Right cardiac atrium (tissue), 5 donors: ENCODE results near the gene ABHD11. TPM values are rescaled to one million over a fixed set of nuclear protein-coding genes. Genes with fewer than 3 reads are reported as not detected.
"Not testable (repeated sequence)": the region's sequence is repeated elsewhere in the genome, so short reads cannot be mapped to it uniquely, and the experiment has no call there.

Experiments
- ATAC-seq, 2 donors: fragments of 200-7000 bp; cut with Tn5 transposase; one replicate each; pipeline versions ENCODE4 v1.8.0 to v1.9.1; 2020; ENCODE audit warnings: moderate library complexity in 2 of 2, mild to moderate bottlenecking in 1 of 2
- DNase-seq, 3 donors: peaks; one replicate each; pipeline ENCODE4 v3.0.0-alpha.2; 2020
- H3K27ac ChIP-seq: one replicate; pipeline ENCODE4 v1.5.1; 2013; ENCODE audit warnings: mild to moderate bottlenecking, low read length, control low read depth, moderate library complexity
- H3K27me3 ChIP-seq: one replicate; pipeline ENCODE4 v1.6.1; 2013; ENCODE audit not compliant: control insufficient read depth, insufficient read depth
- H3K4me1 ChIP-seq: one replicate; pipeline ENCODE4 v1.6.1; 2013; ENCODE audit warnings: low read length; ENCODE audit not compliant: control insufficient read depth, insufficient read depth
- H3K4me3 ChIP-seq: one replicate; pipeline ENCODE4 v1.5.1; 2013; ENCODE audit warnings: low read length, control low read depth
- H3K9me3 ChIP-seq: one replicate; pipeline ENCODE4 v1.6.1; 2013; ENCODE audit warnings: low read length; ENCODE audit not compliant: control insufficient read depth
- WGBS: extraction: QIAGEN DNeasy Blood & Tissue Kit; methylation state at CpG from one replicate; pipeline ENCODE4 v1.1.7; 2013; 5-methylcytosine and 5-hydroxymethylcytosine counted together
- intact Hi-C, 4 donors: fragments of 100-400 bp; cut with DNase I; formaldehyde crosslinking; loops; one replicate each; pipeline versions ENCODE4 v1.11.0 to v1.14.0; 2022 to 2023
- long read RNA-seq, 4 donors: library from polyadenylated mRNA; unstranded; transcript quantifications; one replicate each; pipeline ENCODE4 v2.0.0, GENCODE V29; 2020 to 2021
- polyA plus RNA-seq: library from polyadenylated mRNA; stranded (reverse); fragments of 200-250 nt; gene quantifications from one replicate; pipeline ENCODE4 v1.2.3, GENCODE V29; 2013
- total RNA-seq, 4 donors: library from RNA; stranded (reverse); fragmentation: NEBNext Ultra II Directional; extraction: Animal tissue kit (Norgen Biotek cat#: 25700); gene quantifications; one replicate each; pipeline ENCODE4 v1.2.1, GENCODE V29; 2021
- donor health status: healthy with polysubstance abuse.
- donor health status: DM: no; HTN: yes; CAD: no.
- donor health status: DM: no; HTN: no; CAD: no.
- donor health status: DM: no; HTN: yes; CAD: no; lungs with severe emphysema.
- donor health status: DM: yes; HTN: yes; CAD: no.

Gene ABHD11, protein sequence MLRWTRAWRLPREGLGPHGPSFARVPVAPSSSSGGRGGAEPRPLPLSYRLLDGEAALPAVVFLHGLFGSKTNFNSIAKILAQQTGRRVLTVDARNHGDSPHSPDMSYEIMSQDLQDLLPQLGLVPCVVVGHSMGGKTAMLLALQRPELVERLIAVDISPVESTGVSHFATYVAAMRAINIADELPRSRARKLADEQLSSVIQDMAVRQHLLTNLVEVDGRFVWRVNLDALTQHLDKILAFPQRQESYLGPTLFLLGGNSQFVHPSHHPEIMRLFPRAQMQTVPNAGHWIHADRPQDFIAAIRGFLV
- total RNA-seq (10 to 100 TPM; 21.1 to 28.7 (median 23.9) TPM), polyA plus RNA-seq (31.2 TPM)
- long read RNA-seq, donor 1, transcript ABHD11-203 (5 exons, 812 nt), result minor isoform, 8 of 56 reads
- long read RNA-seq, donor 1, transcript ABHD11-201 (6 exons, 1,483 nt), result major isoform, 31 of 56 reads
- long read RNA-seq, donor 1, partial matches to known transcripts, result 7 of 56 reads
- long read RNA-seq, donor 1, other reads (novel, unspliced or antisense), result 9 of 56 reads
- long read RNA-seq, donor 2, transcript ABHD11-201 (6 exons, 1,483 nt), result major isoform, 17 of 25 reads
- long read RNA-seq, donor 2, partial matches to known transcripts, result 0 of 25 reads
- long read RNA-seq, donor 2, other reads (novel, unspliced or antisense), result 3 of 25 reads
- long read RNA-seq, donor 3, transcript ABHD11-203 (5 exons, 812 nt), result minor isoform, 9 of 107 reads
- long read RNA-seq, donor 3, transcript ABHD11-201 (6 exons, 1,483 nt), result major isoform, 66 of 107 reads
- long read RNA-seq, donor 3, partial matches to known transcripts, result 17 of 107 reads
- long read RNA-seq, donor 3, other reads (novel, unspliced or antisense), result 11 of 107 reads
- long read RNA-seq, donor 4, transcript ABHD11-201 (6 exons, 1,483 nt), result major isoform, 13 of 25 reads
- long read RNA-seq, donor 4, partial matches to known transcripts, result 3 of 25 reads
- long read RNA-seq, donor 4, other reads (novel, unspliced or antisense), result 5 of 25 reads

DNA sequence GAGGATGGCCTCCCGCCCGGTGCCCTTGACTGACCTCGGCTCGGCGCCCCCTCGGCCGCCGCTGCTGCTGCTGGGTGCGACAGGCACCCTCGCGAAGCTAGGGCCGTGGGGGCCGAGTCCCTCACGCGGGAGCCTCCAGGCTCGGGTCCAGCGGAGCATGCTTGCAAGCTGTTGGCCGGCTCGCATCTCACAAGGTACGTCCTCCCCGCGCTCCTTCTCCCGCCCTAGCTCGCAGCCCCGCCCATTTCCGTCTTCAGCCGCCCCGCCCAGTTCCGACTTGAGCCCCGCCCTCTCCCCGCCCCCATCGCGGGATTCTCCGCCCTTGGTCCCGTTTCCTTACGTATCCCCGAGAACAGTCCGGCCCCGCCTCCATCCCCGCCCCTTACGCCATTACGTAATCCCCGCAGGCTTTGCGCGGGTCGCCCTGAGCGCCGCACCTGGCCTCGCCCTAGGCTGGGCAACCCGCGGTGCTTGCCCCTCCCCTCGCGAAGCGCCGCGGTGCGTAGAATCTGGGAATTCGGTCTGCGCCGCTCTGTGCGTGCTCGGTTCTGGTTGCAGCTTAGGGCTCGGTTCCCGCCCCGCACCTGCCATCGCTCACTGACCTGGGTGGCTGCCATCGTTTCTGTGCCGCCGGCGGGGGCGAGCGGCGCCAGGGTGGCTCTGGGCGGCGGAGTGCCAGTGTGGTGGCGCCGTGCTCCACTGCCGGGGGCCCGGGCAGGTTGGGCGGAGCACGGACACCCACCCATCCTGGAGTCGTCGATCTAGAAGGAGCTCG, at the start of gene ABHD11:
TSS of gene ABHD11 (minus strand) at position 191 of the 775 bp plus-strand sequence. CDS start at position 159, 32 bp downstream.
- intact Hi-C loops, result no loop called here
- Histone ChIP-seq H3K4me1 (peaks cover 5% of the 10 kb centered on the region), H3K9me3 (no peaks in the 10 kb centered on the region), H3K4me3 (peak within 1 kb of the TSS; percentile 42), H3K27ac (peak within 1 kb of the TSS; percentile 54), H3K27me3 (no peaks in the 10 kb centered on the region)
- ATAC-seq, result peak; percentile 93 to 95
- under 1% methylated on average over 84 of the region's 84 CpGs for WGBS
- DNase-seq, result peak; percentile 96 to 99 (median 98)

DNA sequence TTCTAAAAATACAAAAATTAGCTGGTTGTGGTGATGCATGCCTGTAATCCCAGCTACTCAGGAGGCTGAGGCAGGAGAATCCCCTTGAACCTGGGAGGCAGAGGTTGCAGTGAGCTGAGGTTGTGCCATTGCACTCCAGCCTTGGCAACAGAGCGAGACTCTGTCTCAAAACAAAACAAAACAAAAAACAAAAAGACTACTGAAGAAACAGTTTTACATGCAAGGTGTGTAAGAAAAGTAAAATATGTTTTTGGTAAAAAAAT, 49.1 kb upstream of the ABHD11 start:
- ATAC-seq, H3K27ac ChIP-seq, H3K4me1 ChIP-seq, H3K4me3 ChIP-seq, intact Hi-C loops, H3K9me3 ChIP-seq, H3K27me3 ChIP-seq, DNase-seq: not testable (repeated sequence)
- WGBS, result 89% methylated on average over 1 of the region's 1 CpG

DNA sequence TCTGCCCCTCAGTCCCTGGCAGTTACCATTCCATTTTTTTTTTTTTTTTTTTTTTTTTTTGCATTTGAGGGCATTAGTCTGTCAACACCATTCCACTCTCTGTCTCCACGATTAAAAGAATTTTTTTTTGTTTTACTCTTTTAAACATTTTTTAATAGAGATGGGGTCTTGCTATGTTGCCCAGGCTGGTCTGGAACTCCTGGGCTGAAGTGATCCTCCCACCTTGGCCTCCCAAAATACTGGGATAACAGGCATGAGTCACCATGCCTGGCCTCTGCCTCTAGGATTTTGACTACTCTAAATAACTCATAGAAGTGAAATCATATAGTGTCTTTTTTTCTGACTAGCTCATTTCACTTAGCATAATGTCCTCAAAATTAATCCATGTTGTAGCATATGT, 48.0 kb upstream of the ABHD11 start:
- H3K4me1 ChIP-seq, result no peaks in the 10 kb centered on the region
- H3K27ac ChIP-seq, result no peak overlapping the region
- H3K27me3 ChIP-seq, result no peaks in the 10 kb centered on the region
- H3K4me3 ChIP-seq, result no peak overlapping the region
- intact Hi-C loops, result no loop called here
- 76% methylated on average over 1 of the region's 1 CpG for WGBS
- DNase-seq (no peak), ATAC-seq (no peak)
- H3K9me3 ChIP-seq, result no peaks in the 10 kb centered on the region

DNA sequence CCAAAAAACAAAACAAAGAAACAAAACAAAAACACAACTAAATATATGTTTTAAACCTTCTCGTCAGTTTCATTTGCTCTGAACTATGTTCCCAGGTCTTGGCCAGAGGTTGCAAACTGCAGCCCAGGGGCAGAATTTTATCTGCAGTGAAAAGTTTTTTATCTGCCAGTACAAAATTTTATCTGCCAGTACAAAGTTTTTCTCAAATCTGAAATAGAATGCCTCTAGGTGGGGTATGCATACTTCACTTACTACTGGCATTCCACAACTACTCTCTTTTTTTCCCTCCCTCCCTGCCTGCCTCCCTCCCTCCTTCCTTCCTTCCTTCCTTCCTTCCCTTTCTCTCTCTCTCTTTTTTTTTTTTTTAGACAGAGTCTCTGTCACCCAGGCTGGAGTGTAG, 40.9 kb upstream of the ABHD11 start:
- no peaks in the 10 kb centered on the region for H3K9me3 ChIP-seq
- no peak for ATAC-seq
- H3K4me3 ChIP-seq, result no peak overlapping the region
- intact Hi-C loops, result no loop called here
- H3K4me1 ChIP-seq, result no peaks in the 10 kb centered on the region
- WGBS, result 71% methylated on average over 1 of the region's 1 CpG
- DNase-seq, result no peak
- no peaks in the 10 kb centered on the region for H3K27me3 ChIP-seq
- no peak overlapping the region for H3K27ac ChIP-seq

DNA sequence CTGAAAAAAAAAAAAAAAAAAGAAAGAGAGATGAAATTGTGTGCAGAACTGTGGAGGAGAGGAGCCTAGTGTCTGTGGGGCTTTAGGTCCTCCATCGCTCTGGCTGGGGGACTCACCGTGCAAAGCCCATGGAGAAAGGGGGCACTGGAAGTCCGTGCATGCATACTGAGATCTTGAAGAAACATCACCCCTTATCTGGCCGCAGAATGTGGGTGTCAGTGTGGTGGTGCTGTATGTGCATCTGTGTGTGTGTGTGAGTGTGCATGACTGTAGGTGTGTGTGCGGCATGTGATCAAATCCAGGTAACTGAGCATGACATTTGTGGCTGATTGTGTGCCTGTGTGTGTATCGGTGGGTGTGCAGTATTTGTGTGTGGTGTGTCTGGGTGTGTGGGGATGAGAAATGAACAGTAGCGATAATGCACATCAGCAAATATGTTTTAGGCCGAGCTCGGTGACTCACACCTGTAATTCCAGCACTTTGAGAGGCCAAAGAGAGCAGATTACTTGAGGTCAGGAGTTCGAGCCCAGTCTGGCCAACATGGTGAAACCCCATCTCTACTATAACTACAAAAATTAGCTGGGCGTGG, 40.3 kb upstream of the ABHD11 start:
- H3K27me3 ChIP-seq, result no peaks in the 10 kb centered on the region
- no peaks in the 10 kb centered on the region for H3K9me3 ChIP-seq
- no peak for DNase-seq
- H3K27ac ChIP-seq, result no peak overlapping the region
- WGBS, result 86% methylated on average over 11 of the region's 11 CpGs
- ATAC-seq, result no peak
- H3K4me3 ChIP-seq, result no peak overlapping the region
- H3K4me1 ChIP-seq, result no peaks in the 10 kb centered on the region
- intact Hi-C loops, result no loop called here

DNA sequence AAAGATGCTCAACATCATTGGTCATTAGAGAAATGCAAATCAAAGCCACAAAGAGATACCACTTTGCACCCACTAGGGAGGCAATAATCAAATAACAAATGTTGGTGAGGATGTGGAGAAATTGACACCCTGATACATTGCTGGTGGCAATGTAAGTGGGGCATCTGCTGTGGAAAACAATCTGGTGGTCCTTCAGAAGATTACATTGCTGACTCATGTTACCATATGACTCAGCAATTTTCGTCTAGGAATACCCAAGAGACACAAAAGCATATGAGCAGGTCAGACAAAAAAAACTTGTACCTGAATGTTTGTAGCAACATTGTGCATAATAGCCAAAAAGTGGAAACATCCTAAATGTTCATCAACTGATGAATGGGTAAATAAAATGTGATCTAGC, 36.3 kb upstream of the ABHD11 start:
- no peak for ATAC-seq
- Histone ChIP-seq H3K4me1 (no peaks in the 10 kb centered on the region), H3K27ac (no peak overlapping the region), H3K27me3 (no peaks in the 10 kb centered on the region), H3K4me3 (no peak overlapping the region), H3K9me3 (no peaks in the 10 kb centered on the region)
- no peak for DNase-seq
- intact Hi-C loops, result no loop called here
- 12% methylated on average over 1 of the region's 1 CpG for WGBS

DNA sequence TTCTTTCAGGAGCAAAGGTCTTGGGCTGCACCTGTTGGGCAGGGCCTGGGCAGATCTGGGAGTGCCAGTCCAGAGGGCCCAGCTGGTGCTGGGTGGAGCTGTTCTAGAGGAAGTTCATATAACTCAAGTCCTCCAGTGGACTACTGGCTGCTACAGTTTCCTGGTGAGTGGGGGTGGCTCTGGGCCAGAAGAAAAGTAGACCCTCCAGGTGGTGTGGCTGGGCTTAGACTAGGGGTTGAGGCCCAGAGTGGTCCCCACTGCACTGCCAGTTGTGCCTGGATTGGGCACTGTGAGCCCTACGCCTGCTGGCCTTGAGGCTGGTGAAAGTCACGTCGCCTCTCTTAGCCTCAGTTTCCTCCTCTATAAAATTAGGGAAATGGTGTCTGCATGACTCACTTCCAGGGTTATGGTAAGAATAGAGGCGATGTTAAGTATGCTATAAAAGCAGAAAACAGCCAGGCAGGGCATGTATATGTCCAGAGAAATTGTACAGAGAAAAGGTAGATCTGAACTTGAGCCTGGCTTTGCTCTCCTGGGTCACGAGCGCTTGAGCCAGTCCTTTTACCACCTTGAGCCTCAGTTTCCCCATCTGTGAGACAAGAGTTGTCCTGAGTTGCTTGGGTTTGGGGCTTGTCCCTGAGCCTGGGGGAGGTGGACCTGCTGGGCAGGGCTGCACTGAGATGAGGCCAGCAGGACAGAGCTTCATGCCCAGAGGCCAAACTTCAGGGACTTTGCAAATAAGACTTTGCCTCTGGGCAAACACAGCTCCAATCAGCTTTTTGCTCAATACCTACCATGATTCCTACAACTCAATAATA, 35.3 kb upstream of the ABHD11 start:
- intact Hi-C loops, result no loop called here
- DNase-seq (no peak), ATAC-seq (peak in 1 of 2 donors; percentile 37)
- Histone ChIP-seq H3K27ac (no peak overlapping the region), H3K4me1 (no peaks in the 10 kb centered on the region), H3K27me3 (no peaks in the 10 kb centered on the region), H3K4me3 (no peak overlapping the region), H3K9me3 (no peaks in the 10 kb centered on the region)
- WGBS, result 82% methylated on average over 6 of the region's 6 CpGs

DNA sequence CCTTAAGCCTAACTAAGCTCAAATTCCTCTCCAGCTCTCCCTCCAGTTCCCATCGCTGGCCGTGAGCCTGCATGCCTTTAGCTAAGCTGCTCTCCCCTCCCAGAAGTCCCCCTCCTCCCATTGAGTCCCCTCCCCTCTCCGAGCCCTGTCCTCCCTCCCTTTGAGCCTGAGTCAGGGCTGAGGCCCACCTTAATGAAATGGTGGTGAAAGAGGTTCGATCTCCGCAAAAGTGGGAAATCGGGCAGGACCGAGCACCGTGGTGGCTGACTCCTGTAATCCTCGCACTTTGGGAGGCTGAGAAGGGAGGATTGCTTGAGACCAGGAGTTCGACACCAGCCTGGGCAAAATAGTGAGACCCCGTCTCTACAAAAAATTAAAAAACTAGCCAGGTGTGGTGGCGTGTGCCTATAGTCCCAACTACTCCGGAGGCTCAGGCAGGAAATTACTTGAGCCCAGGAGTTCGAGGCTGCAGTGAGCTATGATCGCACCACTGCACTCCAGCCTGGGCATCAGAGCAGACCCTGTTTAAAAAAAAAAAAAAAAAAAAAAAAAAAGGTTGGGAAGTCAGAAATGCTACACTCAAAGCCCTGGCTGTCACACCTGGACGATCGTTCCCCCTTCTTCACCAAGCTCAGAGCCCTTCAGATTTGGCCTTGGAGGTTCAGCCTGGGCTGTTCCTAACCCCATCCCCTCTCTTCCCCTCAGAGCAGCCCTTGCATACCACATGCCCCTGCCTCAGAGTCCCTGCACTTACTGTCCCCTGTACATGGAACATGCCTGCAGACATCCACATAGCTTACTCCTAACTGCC, 32.5 kb upstream of the ABHD11 start:
- ATAC-seq, result no peak
- no peak for DNase-seq
- Histone ChIP-seq H3K27ac (no peak overlapping the region), H3K27me3 (no peaks in the 10 kb centered on the region), H3K4me3 (no peak overlapping the region), H3K4me1 (no peaks in the 10 kb centered on the region), H3K9me3 (no peaks in the 10 kb centered on the region)
- intact Hi-C loops, result no loop called here
- 59% methylated on average over 17 of the region's 17 CpGs for WGBS

DNA sequence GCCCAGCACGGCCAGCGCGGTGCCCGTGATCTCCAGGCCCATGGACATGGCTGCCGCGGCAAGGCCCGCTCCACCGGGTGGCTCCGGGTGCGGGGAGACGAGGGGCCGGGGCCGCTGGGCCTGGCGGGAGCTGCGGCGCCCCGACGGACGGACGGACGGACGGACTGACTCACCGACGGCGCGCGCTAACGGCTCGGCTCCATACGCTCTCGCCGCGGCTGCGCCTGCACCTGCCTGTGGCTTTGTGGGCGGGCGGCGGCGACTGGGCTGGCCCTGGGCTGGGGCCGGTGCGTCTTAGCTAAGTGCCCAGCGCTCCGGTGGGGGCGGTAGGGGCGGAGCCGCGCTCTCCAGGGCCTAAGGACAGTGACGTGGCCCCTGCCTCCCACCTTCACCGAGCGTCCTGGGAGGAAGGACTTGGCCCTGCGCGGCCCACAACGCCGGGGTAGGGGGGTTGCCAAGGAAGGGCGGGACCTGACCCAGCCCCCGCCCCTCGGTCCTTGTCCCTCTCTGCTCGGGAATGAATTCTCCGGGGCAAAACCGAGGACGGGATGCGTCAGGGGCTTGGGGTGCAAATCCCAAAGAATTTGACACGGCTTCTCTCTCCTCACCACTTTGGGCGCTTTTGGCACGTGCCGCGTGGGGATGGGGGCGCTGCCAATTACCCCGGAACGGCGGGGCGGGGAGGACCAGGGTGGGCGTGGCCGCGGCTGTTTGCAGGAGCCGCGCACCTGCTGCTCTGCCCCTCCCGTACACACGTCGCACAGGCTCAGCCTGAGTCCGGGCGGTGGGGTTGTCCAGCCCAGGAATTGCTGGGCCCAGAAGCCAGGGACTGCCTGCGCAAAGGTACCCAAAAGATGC, 31.6 kb upstream of the ABHD11 start, which contains the start of gene CLDN3:
TSS of gene CLDN3 (minus strand) at position 269 of the 858 bp plus-strand sequence. CDS start at position 48, 221 bp downstream.
- 1% methylated on average over 82 of the region's 82 CpGs for WGBS
- Histone ChIP-seq H3K27ac (no peak within 1 kb of the TSS), H3K9me3 (no peaks in the 10 kb centered on the region), H3K4me3 (peak within 1 kb of the TSS; percentile 4), H3K27me3 (no peaks in the 10 kb centered on the region), H3K4me1 (no peaks in the 10 kb centered on the region)
- ATAC-seq (peak; percentile 61 to 63), DNase-seq (no peak)
- intact Hi-C loops, result no loop called here
